Stimulated activated CD8-positive, alpha-beta memory T cell treated with anti-CD3 and anti-CD28 coated beads, Interleukin-12 subunit alpha, Interleukin-12 subunit beta, amount 100 ng/mL, for 24 hours (primary cell): ENCODE results near the gene PKDCC.
"Not testable (repeated sequence)": the region's sequence is repeated elsewhere in the genome, so short reads cannot be mapped to it uniquely, and the experiment has no call there.

Experiments
- DNase-seq: peaks from one replicate; pipeline ENCODE4 v3.0.0-alpha.2; 2020; ENCODE audit errors: extremely low read depth

Gene PKDCC

GRCh38 chr2:42030829-42031228, 17.0 kb upstream of the PKDCC start:
- no peak for DNase-seq

GRCh38 chr2:42031281-42032223, 16.3 kb upstream of the PKDCC start:
- no peak for DNase-seq

DNA sequence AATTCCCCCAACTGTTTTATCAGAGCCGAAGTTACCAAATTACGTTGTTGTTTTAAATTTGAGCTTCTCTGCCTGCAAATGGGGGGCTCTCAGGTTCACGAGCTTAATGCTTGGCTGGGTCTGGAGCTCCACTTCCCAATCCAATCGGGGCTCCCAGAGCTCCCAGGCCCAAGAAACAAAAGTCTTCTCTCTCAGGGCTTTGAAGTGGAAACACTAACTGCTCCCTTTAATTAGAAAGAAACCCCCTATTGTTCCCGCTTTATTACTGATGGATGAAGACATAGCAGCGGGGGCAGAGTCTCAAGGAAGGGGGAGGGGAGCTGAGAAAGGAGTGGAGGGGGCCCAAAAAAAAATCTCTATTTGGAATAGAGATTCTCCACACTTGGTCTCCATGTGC, 15.6 kb upstream of the PKDCC start:
- no peak for DNase-seq

- DNase-seq = no peak
Observed at GRCh38 chr2:42032745-42033144, 15.1 kb upstream of the PKDCC start.

GRCh38 chr2:42034096-42034495, 13.7 kb upstream of the PKDCC start:
- not testable (repeated sequence) for DNase-seq

DNA sequence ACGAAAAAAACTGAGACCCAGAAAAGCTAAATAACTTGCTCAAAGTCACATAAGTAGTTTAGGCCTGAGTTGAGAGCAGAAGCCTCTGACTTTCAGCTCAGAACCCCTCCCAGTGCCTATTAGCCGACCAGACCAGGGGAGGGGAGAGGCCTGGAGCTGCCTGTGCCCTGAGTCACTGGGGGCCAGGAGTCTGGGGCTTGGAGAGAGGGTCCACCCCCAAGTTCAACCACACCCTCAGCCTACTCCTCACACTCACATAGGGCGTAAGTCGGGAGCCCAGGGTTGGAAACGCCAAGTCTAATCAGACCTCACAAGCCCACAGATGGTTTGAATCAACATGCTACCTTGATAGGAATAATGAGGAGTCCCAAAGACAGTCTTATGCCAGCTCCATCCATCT, 12.6 kb upstream of the PKDCC start:
- DNase-seq = no peak

DNA sequence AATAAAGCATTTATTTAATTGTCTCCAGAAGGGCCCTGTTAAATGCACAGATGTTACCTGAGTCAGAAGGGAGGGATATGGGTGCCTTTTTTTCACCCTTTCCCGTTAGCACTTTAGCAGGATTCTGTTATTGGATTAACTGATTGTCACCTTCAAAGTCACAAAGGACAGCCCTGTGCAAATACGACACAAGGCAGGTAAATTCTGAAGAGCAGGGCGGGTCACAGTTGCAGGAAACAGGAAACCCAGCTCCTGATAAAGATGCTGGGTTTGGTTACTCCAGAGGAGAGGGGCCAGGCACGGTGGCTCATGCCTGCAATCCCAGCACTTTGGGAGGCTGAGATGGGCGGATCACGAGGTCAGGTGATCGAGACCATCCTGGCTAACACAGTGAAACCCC, 11.4 kb upstream of the PKDCC start:
- DNase-seq = no peak

- DNase-seq = no peak
Observed at GRCh38 chr2:42036940-42037339, 10.9 kb upstream of the PKDCC start.

DNA sequence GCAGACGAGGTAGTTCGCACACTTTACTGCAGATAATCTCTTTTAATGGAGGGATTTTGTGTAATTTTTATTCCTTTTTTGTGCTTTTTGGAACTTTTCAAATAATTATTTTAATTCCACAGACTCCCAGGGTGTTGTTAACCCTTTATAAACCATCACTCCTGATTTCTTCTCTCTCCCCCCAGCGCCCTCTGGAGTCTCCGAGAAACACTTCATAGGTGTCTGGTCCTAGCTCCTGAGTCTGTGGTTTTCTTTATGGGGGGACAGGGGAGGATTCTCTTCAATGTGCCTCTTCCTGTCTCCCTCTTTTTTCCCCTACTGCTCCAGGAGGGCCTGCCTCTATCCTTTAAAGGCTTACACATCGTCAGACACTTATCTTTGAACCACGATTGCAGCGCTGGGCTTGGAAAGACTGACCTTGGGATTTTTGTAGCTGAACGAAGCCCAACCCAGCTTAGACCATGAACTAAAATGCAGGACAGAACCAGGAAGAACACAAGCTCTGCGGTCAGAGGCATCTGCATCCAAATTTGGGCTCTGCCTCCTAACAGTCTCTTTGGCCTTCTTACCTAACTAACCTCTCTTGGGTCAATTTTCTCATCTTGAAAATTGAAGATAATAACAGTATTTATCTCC, 7.1 kb upstream of the PKDCC start:
- no peak for DNase-seq

GRCh38 chr2:42041377-42042127, 6.3 kb upstream of the PKDCC start:
- no peak for DNase-seq

DNA sequence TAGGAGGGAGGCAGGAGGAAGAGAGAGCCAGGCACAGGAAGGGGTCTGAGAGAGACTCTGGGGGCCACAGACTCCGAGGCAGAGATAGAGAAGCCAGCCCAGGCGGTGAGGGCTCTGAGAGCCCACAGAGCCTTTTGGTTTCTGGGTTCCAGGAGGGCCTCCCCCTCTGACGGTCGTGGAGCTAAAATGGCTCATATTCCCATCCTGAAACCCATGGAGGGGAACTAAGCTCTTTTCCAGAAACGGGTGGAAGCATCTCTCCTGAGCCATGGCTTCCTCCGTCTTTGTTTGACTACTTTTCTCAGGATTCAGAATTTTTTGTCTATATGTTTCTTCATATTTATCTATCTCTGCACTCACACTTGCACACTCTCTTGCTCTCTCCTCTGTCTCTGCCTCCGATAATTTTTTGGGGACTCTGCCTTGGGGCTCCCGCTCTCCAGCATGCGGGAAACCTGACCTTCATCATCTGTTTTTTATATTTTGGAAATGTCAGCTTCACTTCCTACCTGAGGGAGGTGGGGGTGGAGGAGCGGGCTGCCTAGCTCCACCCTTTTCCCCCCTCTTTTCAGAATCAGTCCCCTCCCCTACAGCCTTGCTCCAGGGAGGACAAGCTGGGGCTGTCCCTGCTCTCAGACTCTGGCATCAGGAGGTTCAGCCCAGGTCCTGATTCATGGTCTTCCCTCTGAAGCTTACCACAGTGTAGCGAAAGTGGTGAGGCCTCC, 5.0 kb upstream of the PKDCC start:
- DNase-seq = no peak

- DNase-seq = no peak
Observed at GRCh38 chr2:42043789-42044394, 3.9 kb upstream of the PKDCC start.

- no peak for DNase-seq
Observed at GRCh38 chr2:42044939-42045338, 2.9 kb upstream of the PKDCC start.

DNA sequence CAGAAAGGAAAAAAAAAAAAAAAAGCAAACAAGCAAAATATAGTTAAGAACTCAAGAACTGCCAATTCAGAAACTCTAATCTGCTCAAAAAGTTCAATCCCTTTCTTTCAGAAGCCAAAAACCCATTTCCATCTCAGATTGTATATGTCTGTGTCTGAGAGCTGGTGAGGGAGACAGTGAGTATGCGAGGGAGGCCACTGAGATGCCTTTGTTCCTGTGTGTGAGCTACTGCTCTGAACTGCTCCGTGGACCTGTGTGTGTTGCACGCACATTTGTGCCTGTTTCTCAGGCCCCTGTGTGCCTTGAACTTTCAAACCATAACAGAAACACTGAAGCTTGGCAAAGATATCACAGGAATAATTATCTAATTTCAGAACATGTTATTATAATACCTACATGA, 2.5 kb upstream of the PKDCC start:
- DNase-seq = no peak

GRCh38 chr2:42045848-42046748, 1.7 kb upstream of the PKDCC start:
- DNase-seq = no peak

GRCh38 chr2:42046819-42047487, 868 bp upstream of the PKDCC start:
- no peak for DNase-seq

DNA sequence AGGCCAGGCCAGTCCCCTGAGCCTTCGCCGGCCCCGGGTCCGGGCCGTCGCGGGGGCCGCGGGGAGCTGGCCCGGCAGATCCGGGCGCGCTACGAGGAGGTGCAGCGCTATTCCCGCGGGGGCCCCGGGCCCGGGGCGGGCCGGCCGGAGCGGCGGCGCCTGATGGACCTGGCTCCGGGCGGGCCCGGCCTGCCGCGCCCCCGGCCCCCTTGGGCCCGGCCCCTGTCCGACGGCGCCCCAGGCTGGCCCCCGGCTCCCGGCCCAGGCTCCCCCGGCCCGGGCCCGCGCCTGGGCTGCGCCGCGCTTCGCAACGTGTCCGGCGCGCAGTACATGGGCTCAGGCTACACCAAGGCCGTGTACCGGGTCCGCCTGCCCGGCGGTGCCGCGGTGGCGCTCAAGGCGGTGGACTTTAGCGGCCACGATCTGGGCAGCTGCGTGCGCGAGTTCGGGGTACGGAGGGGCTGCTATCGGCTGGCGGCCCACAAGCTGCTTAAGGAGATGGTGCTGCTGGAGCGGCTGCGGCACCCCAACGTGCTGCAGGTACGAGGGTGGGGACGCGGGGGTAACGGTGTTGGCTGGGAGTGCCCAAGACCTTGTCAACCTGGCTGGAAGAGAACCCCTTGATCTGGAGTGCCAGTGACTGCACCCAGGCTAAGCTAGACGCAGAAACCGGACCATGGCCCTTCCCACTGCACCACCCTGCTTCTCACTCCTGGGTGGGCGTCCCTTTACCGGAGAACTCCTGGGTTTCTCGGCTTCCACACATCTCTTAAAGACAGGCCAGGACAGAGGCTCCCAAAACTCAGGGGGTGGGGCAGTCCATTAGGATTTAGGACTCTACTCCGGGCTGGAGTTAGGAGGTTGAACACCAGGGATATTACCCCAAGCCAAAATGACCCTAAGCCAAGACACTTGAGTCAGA, 739 bp downstream of the PKDCC start:
- no peak for DNase-seq

GRCh38 chr2:42049221-42050009, 1.6 kb downstream of the PKDCC start:
- no peak for DNase-seq
